Daoy (cell line): Measurements from ENCODE around the gene KBTBD13. TPM values are rescaled to one million over a fixed set of nuclear protein-coding genes. Genes with fewer than 3 reads are reported as not detected.
"Not testable (repeated sequence)": the region's sequence is repeated elsewhere in the genome, so short reads cannot be mapped to it uniquely, and the experiment has no call there.

Experiments
- DNase-seq: peaks from one replicate; pipeline ENCODE4 v3.0.0-alpha.2; 2015; ENCODE audit warnings: low read depth
- total RNA-seq: library from RNA; depleted of rRNA; stranded (reverse); fragments of >200 nt; shearing (Covaris generic); gene quantifications from 2 replicates; pipeline ENCODE4 v1.2.3, GENCODE V29; 2014

The KBTBD13 gene
- total RNA-seq, 1 experiment from 2014 or later: not detected

GRCh38 chr15:65087873-65088642 lies 11.5 kb downstream of the KBTBD13 start:
- DNase-seq: no peak

- DNase-seq: no peak
These were observed 12.1 kb downstream of the KBTBD13 start for GRCh38 chr15:65088643-65089021.

GRCh38 chr15:65089206-65089824 lies 12.8 kb downstream of the KBTBD13 start:
- DNase-seq: no peak

- no peak for DNase-seq
These were observed 15.6 kb downstream of the KBTBD13 start for GRCh38 chr15:65091946-65092770.

GRCh38 chr15:65092911-65093792 lies 16.6 kb downstream of the KBTBD13 start:
- no peak for DNase-seq

- not testable (repeated sequence) for DNase-seq
These were observed 17.2 kb downstream of the KBTBD13 start for GRCh38 chr15:65093793-65094170.

GRCh38 chr15:65094294-65094995 lies 17.9 kb downstream of the KBTBD13 start:
- no peak for DNase-seq

DNA sequence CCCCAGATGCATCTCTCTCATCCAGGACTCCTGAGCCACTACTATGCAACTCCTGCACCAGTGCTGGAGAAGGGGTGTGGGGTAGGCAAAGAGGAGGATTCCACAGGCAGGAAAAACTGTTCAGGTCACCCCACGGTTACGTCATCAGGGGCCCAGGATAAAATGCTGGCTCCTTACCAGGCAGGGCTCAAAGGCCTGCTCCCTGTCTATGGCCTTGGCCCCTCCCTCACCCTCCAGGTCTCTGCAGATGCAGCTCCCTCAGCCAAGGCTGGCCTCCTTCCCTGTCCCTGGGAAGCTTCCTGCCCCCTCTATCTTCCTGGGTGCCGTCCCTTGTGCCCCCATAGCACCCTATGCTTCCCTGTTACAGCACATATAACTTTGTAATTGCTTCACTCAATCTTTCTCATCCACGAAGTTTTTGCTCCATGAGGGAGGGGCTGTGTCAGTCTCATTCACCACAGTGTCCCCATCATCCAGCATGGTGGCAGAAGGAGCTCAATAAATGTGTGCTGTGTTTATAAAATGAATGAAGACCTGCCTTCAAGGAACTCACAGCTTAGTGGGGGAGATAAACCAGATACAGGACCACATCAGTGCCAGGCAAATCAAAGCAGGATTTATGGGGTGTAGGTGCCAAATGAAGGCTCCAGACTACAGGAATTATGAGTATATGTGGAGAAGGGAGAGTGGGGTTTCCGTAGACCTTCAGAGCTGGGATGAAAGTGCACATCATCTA lies 18.6 kb downstream of the KBTBD13 start:
- DNase-seq: no peak

GRCh38 chr15:65095747-65096104 lies 19.2 kb downstream of the KBTBD13 start:
- DNase-seq: no peak

DNA sequence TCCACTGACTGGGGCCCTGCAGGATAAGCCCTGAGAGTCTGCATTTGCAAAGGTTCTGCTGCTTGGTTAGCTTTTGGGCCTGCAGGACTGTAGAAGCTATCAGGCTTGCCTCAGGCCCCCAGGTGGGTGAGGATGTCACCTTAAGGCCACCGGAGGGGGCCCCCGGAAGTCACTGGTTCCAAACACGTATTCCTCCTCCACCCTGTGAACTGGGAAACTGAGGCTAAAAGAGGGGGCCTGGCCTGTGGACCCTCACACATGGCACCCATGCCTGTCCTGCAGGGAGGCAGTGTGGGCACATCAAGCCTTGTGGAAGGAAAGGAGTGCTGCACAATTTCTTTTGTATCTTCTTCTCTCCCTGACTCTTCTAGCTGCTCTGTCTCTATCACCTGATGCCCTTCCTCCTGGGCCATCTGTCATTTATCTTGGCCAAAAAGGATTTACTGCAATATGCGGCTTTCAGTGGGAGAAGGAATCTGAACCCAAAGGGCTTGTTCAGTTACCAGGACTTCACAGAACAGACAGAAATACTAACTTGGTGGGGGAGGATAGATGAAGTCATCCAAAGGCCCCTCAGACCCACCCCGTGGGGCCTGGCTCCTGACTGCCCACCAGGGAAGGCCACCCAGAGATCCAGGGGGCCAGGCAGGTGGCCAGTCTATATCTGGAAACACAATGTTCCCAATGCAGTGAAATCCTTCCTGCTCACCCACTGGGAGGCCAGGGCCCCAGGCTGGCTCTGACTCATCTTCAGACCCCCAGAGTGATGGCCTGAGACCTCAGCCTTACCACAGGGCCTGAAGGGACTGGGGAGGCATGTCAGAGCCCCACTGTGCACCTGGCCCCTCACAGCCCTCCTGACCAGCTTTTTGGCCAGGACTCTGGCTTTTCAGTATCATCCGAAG lies 20.2 kb downstream of the KBTBD13 start:
- DNase-seq: peak; percentile 18

DNA sequence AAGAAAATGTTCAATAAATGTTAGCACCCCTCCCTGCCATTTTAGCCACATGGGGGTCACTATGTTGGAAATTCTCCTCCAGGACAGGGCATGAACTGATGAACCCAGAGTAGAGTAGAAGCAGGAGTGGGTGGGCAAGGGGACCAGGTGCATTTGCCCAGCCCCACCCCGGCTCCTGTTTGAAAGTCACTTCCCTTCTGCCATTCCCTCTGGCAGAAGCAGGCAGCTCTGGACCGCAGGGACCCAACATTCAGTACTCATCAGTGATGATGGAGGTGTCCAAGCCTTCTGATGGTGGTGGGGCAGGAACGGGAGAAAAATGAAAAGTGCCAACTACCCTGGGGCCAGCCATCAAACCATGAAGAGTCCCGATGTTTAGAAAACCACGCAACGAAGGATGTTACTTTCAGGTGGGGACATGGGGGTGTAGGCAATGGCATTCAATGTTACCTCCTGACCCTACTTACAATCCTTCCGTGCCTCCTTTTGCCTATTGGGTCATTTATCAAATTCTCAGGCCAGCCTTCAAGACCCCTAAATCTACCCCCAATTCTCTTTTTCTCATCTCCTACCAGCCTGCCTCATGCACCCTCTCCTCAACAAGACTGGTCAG lies 21.2 kb downstream of the KBTBD13 start:
- DNase-seq: no peak

DNA sequence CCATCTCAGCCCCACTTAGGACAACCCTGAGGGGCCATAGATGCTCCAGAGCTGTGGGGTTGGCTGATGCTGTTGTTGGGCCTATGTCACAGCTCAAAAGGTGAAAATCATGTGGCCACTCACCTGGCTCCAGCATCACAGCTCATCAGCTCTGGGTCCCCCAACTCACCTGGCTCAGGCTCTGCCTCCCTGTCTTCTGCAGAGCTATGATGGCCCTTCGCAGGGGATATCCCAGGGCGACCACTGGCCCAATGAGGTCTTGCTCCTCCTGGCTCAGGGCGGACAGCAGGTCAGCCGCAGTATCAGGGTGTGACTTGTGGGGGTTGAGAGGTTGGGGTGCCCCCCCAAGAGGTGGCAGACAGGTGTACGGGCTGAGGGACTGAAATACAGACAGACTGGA lies 22.8 kb downstream of the KBTBD13 start:
- no peak for DNase-seq

- not testable (repeated sequence) for DNase-seq
These were observed 23.3 kb downstream of the KBTBD13 start for GRCh38 chr15:65099801-65100200.

GRCh38 chr15:65100442-65100841 lies 23.9 kb downstream of the KBTBD13 start:
- no peak for DNase-seq

DNA sequence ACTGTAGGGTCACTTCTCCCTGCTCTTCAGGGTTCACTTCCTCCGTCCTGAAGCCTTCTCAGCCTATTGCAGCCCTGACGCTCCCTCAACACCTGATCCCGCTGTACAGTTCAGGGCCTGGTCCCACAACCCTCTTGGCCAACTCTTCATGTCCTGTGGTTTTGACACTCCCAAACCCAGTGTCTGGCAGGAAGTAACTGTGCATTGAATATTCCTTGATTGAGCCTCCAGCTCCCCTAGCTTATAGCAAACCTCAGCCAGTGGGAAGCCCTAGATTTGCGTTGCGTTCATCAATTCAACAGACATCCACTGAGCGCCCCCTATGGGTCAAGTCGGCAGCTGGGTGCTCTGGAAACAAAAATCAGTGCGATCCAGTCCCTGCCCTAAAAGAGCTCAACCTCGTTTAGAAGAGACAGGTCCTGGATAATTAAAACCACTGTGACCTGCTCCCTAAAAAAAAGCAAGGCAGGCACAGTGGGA lies 24.9 kb downstream of the KBTBD13 start:
- peak; percentile 37 for DNase-seq

GRCh38 chr15:65101891-65102708 lies 25.6 kb downstream of the KBTBD13 start:
- DNase-seq: no peak

DNA sequence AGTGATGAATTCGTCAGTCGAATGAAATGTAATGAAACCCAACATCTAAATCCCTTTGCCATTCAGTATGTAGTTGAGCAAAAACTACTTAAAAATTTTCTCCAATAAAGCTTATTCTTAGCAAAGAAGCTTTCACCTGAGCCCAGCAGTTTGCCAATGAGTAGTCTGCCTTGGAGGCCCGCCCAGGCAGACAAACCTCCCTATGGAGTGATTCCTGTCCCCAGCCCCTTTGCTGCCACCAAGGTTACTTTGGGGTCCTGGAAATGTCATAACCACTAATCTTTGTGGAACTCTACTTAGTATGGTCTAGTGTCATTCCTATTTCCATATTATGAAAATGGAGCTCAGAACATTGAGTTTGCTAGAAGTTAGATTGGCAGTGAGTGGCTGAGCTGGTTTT lies 26.4 kb downstream of the KBTBD13 start:
- no peak for DNase-seq

DNA sequence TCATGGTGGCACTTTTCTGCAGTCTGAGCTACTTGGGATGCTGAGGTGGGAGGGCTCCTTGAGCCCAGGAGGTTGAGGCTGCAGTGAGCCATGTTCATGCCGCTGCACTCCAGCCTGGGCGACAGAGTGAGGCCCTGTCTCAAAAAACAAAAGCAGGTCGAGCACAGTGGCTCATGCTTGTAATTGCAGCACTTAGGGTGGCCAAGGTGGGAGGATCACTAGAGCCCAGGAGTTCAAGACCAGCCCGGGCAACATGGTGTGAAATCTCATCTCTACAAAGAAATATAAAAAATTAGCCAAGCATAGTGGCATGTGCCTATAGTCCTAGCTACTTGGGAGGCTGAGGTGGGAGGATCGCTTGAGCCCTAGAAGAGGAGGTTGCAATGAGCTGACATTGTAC lies 28.5 kb downstream of the KBTBD13 start:
- no peak for DNase-seq
